OCI-LY1 (cell line): Measurements from ENCODE around the gene SHH.
"Not testable (repeated sequence)": the region's sequence is repeated elsewhere in the genome, so short reads cannot be mapped to it uniquely, and the experiment has no call there.

Source experiments
- H2AFZ ChIP-seq: fragments of 200-600 bp; sonication (generic), shearing (Covaris generic); 2 replicates; pipeline ENCODE4 v1.6.0; 2014; ENCODE audit warnings: antibody characterized with exemption, mild to moderate bottlenecking, low read length
- H3F3A ChIP-seq: fragments of 200-600 bp; sonication (generic), shearing (Covaris generic); 2 replicates; pipeline ENCODE4 v1.6.0; 2014; ENCODE audit warnings: mild to moderate bottlenecking, antibody characterized with exemption, low read length, moderate library complexity; ENCODE audit not compliant: insufficient read depth
- H3K27ac ChIP-seq: fragments of 200-600 bp; sonication (generic); 2 replicates; pipeline ENCODE4 v1.5.1; 2014; ENCODE audit warnings: low read length, mixed run types, mild to moderate bottlenecking, low read depth; ENCODE audit not compliant: poor library complexity, severe bottlenecking
- H3K27me3 ChIP-seq: fragments of 200-600 bp; sonication (generic); 2 replicates; pipeline ENCODE4 v1.6.0; 2014; ENCODE audit warnings: antibody characterized with exemption, mild to moderate bottlenecking, low read length, moderate library complexity; ENCODE audit not compliant: insufficient read depth
- H3K36me3 ChIP-seq: fragments of 200-600 bp; sonication (generic); 2 replicates; pipeline ENCODE4 v1.6.1; 2014; ENCODE audit warnings: mild to moderate bottlenecking, antibody characterized with exemption, low read length, moderate library complexity, mixed read lengths; ENCODE audit not compliant: insufficient read depth
- H3K4me1 ChIP-seq: fragments of 200-600 bp; sonication (generic); 2 replicates; pipeline ENCODE4 v1.5.1; 2014; ENCODE audit warnings: mild to moderate bottlenecking, low read length, moderate library complexity; ENCODE audit not compliant: insufficient read depth, severe bottlenecking
- H3K4me2 ChIP-seq: fragments of 200-600 bp; sonication (generic), shearing (Covaris generic); 2 replicates; pipeline ENCODE4 v1.6.1; 2014; ENCODE audit warnings: low read length
- H3K4me3 ChIP-seq: fragments of 200-600 bp; sonication (generic); 2 replicates; pipeline ENCODE4 v1.5.1; 2014; ENCODE audit warnings: low read length, low read depth, mild to moderate bottlenecking, mixed read lengths; ENCODE audit not compliant: poor library complexity, severe bottlenecking
- H3K79me2 ChIP-seq: fragments of 200-600 bp; shearing (Covaris generic); 2 replicates; pipeline ENCODE4 v1.6.1; 2016; ENCODE audit warnings: mixed run types, low read length, mixed read lengths; ENCODE audit not compliant: insufficient read depth
- H3K9ac ChIP-seq: fragments of 200-600 bp; sonication (generic), shearing (Covaris generic); 2 replicates; pipeline ENCODE4 v1.6.1; 2014; ENCODE audit warnings: mild to moderate bottlenecking, low read length, mixed read lengths
- H3K9me2 ChIP-seq: fragments of 200-600 bp; sonication (generic), shearing (Covaris generic); 2 replicates; pipeline ENCODE4 v1.6.1; 2014; ENCODE audit warnings: low read depth, mild to moderate bottlenecking, low read length, mixed read lengths
- H3K9me3 ChIP-seq: fragments of 200-600 bp; shearing (Covaris generic); 2 replicates; pipeline ENCODE4 v1.6.1; 2014; ENCODE audit warnings: low read length, mixed read lengths
- H4K20me1 ChIP-seq: fragments of 200-600 bp; sonication (generic), shearing (Covaris generic); 2 replicates; pipeline ENCODE4 v1.6.0; 2016; ENCODE audit warnings: mild to moderate bottlenecking, low read length; ENCODE audit not compliant: insufficient read depth
- CTCF ChIP-seq: fragments of 200-600 bp; sonication (generic), shearing (Covaris generic); IDR thresholded peaks from 2 replicates; pipeline ENCODE4 v1.5.1; 2017; ENCODE audit warnings: mild to moderate bottlenecking, antibody characterized with exemption, low read length, moderate library complexity, mixed read lengths
- EZH2 ChIP-seq: fragments of 200-600 bp; sonication (generic), shearing (Covaris generic); IDR thresholded peaks from 2 replicates; pipeline ENCODE4 v1.8.0; 2017; ENCODE audit warnings: borderline replicate concordance, mixed run types, mild to moderate bottlenecking, antibody characterized with exemption, low read length, moderate library complexity, mixed read lengths

SHH gene

GRCh38 chr7:155840262-155840885 is 28.1 kb upstream of the SHH start:
- no peaks in the 10 kb centered on the region for H3K79me2 ChIP-seq
- peaks cover 14% of the 10 kb centered on the region for H3K27me3 ChIP-seq
- H2AFZ ChIP-seq: no peak overlapping the region
- no peak overlapping the region for H3K27ac ChIP-seq
- no peaks in the 10 kb centered on the region for H3K9me2 ChIP-seq
- H4K20me1 ChIP-seq: no peaks in the 10 kb centered on the region
- no peaks in the 10 kb centered on the region for H3F3A ChIP-seq
- no peak for TF ChIP-seq CTCF
- no peak for TF ChIP-seq EZH2
- no peaks in the 10 kb centered on the region for H3K9me3 ChIP-seq
- H3K4me1 ChIP-seq: no peaks in the 10 kb centered on the region
- H3K4me2 ChIP-seq: no peak overlapping the region
- no peak overlapping the region for H3K4me3 ChIP-seq
- no peak overlapping the region for H3K9ac ChIP-seq
- H3K36me3 ChIP-seq: no peaks in the 10 kb centered on the region

- H3K27me3 ChIP-seq: peaks cover 17% of the 10 kb centered on the region
- TF ChIP-seq CTCF: no peak
- TF ChIP-seq EZH2: no peak
These were observed 27.2 kb upstream of the SHH start for GRCh38 chr7:155839461-155839860.

DNA sequence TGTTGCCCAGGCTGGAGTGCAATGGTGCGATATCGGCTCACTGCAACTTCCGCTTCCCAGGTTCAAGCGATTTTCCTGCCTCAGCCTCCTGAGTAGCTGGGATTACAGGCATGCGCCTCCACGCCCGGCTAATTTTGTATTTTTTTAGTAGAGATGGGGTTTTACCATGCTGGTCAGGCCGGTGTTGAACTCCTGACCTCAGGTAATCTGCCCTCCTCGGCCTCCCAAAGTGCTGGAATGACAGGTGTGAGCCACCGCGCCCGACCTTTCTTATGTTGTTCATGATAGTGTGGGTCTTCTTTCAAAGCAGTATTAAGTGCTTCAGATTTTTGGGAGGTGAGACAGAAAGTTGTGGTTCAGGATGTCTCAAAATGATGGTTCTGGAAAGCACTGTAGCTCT is 26.0 kb upstream of the SHH start:
- not testable (repeated sequence) for H3K9me3 ChIP-seq, H4K20me1 ChIP-seq, H3K4me3 ChIP-seq, H2AFZ ChIP-seq, H3K79me2 ChIP-seq, H3K27ac ChIP-seq, H3F3A ChIP-seq, H3K4me1 ChIP-seq, H3K9me2 ChIP-seq, H3K4me2 ChIP-seq, H3K36me3 ChIP-seq, H3K9ac ChIP-seq
- H3K27me3 ChIP-seq: peaks cover 19% of the 10 kb centered on the region; the same call in 1 of the 2 replicates

More at GRCh38 chr7:155839461-155839860, 27.2 kb upstream of the SHH start:
- Histone ChIP-seq H3K9ac (no peak overlapping the region), H3K79me2 (no peaks in the 10 kb centered on the region), H3K4me2 (no peak overlapping the region), H2AFZ (no peak overlapping the region), H4K20me1 (no peaks in the 10 kb centered on the region), H3K36me3 (no peaks in the 10 kb centered on the region), H3K9me3 (no peaks in the 10 kb centered on the region), H3K27ac (no peak overlapping the region), H3F3A (no peaks in the 10 kb centered on the region), H3K9me2 (no peaks in the 10 kb centered on the region), H3K4me3 (no peak overlapping the region), H3K4me1 (no peaks in the 10 kb centered on the region)

- no peak overlapping the region for H3K4me3 ChIP-seq
- peaks cover 19% of the 10 kb centered on the region; the same call in 1 of the 2 replicates for H3K27me3 ChIP-seq
These were observed 24.8 kb upstream of the SHH start for GRCh38 chr7:155837126-155837479.

More at GRCh38 chr7:155837126-155837479, 24.8 kb upstream of the SHH start:
- Histone ChIP-seq H4K20me1 (no peaks in the 10 kb centered on the region), H3K79me2 (no peaks in the 10 kb centered on the region), H3K9me3 (no peaks in the 10 kb centered on the region), H3K27ac (no peak overlapping the region), H2AFZ (no peak overlapping the region), H3K9ac (no peak overlapping the region), H3K4me1 (no peaks in the 10 kb centered on the region), H3K36me3 (no peaks in the 10 kb centered on the region), H3K4me2 (no peak overlapping the region), H3K9me2 (no peaks in the 10 kb centered on the region), H3F3A (no peaks in the 10 kb centered on the region)
- TF ChIP-seq CTCF: no peak
- no peak for TF ChIP-seq EZH2
